Activated CD4-positive, alpha-beta T cell treated with anti-CD3 and anti-CD28 coated beads for 36 hours (primary cell): ENCODE measurements around the gene HSPB1. TPM values are rescaled to one million over a fixed set of nuclear protein-coding genes. Genes with fewer than 3 reads are reported as not detected.
A peak's percentile ranks its signal among the peaks of the same experiment; 100 is the strongest.

ENCODE experiments used
- ATAC-seq: fragments of 200-7000 bp; cut with Tn5 transposase; one replicate; pipeline ENCODE4 v1.10.0; 2021; ENCODE audit warnings: mild to moderate bottlenecking, moderate library complexity
- CTCF ChIA-PET: fragments of 350-600 bp; sonication (Branson Sonifier 250); formaldehyde crosslinking; loops from one replicate; lab custom pipeline; 2021; ENCODE audit warnings: antibody characterized with exemption; lab: Charles Lee
- POLR2A ChIA-PET: fragments of 350-600 bp; sonication (Branson Sonifier 250); formaldehyde crosslinking; loops from one replicate; lab custom pipeline; 2021; ENCODE audit warnings: antibody characterized with exemption, inconsistent platforms; lab: Charles Lee
- DNase-seq: peaks from one replicate; pipeline ENCODE4 v3.0.0-alpha.2; 2020
- H3K27ac Mint-ChIP-seq: one replicate; pipeline ENCODE4 v1.8.0; 2021; ENCODE audit warnings: mixed read lengths
- H3K27me3 Mint-ChIP-seq: one replicate; pipeline ENCODE4 v1.8.0; 2021; ENCODE audit warnings: mixed read lengths
- H3K36me3 Mint-ChIP-seq: one replicate; pipeline ENCODE4 v1.8.0; 2021; ENCODE audit warnings: low read depth, mixed read lengths
- H3K4me1 Mint-ChIP-seq: one replicate; pipeline ENCODE4 v1.8.0; 2021; ENCODE audit warnings: mixed read lengths
- H3K4me3 Mint-ChIP-seq: one replicate; pipeline ENCODE4 v1.8.0; 2021; ENCODE audit warnings: mild to moderate bottlenecking, moderate library complexity, mixed read lengths
- H3K9me3 Mint-ChIP-seq: one replicate; pipeline ENCODE4 v1.8.0; 2021; ENCODE audit warnings: low read depth, mixed read lengths
- intact Hi-C, 2 experiments: fragments of 100-400 bp; cut with DNase I in 1 of 2; cut with micrococcal nuclease in 1 of 2; formaldehyde crosslinking; loops; one replicate each; pipeline versions ENCODE4 v1.14.2 to v1.15.1; 2022 to 2024; cut with DNase I, micrococcal nuclease
- total RNA-seq, 2 experiments: library from RNA; stranded (reverse); gene quantifications; one replicate each; pipeline ENCODE4 v1.2.3, GENCODE V29; 2021

Gene HSPB1
- total RNA-seq, 2 experiments from 2014 or later: 71.1 to 127 TPM

DNA sequence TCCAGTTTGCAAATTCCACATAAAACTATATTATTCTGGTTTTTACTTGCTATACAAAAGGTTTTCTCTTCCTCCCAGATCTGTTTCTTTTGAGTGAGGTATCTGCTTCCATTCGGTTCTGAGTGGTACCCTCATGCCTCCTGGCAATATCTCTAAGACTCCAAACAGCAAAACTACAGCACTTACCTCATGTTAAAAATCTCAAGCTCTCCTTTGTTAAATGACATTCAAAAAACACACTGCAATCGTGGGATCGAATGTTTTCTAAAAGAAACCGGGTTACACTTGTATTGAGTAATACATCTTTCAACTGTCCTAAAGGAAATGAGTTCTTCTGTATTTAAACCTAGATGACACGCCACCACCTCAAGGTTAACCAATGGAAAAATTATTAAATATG is 45.2 kb downstream of the HSPB1 start:
- intact Hi-C loops: no loop called here
- H3K27me3 Mint-ChIP-seq: no peaks in the 10 kb centered on the region
- ChIA-PET POLR2A (no interaction called here), CTCF (interaction anchor here (0.6 kb wide), 1 partner anchor 401 kb away, joined by 3 read pairs; no protein-coding TSS in a partner anchor)
- no peak overlapping the region for H3K4me3 Mint-ChIP-seq
- DNase-seq: no peak
- peaks cover 80% of the 10 kb centered on the region for H3K4me1 Mint-ChIP-seq
- H3K27ac Mint-ChIP-seq: no peak overlapping the region
- no peak for ATAC-seq
- H3K36me3 Mint-ChIP-seq: peaks cover 78% of the 10 kb centered on the region
- H3K9me3 Mint-ChIP-seq: no peaks in the 10 kb centered on the region

DNA sequence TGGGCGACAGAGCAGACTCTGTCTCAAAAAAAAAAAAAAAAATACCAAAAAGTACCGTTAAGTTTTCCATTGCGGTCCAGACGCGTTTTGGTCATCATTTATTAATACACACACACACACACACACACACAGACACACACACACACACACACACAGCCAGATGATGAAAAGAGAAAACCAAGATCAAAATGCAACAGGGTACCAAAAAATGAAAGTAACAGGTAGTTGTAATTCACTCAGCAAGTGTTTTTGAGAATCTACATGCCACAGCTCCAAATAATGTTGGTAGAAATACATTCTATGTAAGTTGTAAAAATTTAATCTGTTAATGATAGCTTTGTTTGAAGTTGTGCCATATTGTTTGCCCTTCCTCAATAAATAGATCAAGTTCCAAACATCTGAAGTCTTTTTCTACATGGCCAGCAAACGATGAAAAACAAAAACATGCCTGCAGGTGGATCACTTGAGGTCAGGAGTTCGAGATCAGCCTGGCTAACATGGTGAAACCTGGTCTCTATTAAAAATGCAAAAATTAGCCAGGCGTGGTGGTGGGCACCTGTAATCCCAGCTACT is 46.9 kb downstream of the HSPB1 start:
- Mint-ChIP-seq H3K9me3 (no peaks in the 10 kb centered on the region), H3K27me3 (no peaks in the 10 kb centered on the region), H3K4me1 (peaks cover 76% of the 10 kb centered on the region), H3K36me3 (peaks cover 69% of the 10 kb centered on the region), H3K27ac (peak overlapping the region; percentile 38), H3K4me3 (no peak overlapping the region)
- ATAC-seq: no peak
- ChIA-PET CTCF (interaction anchor here (1.3 to 1.7 kb wide), 2 partner anchors 10 to 35 kb away, joined by 5 to 7 read pairs; partner anchors contain the start of gene YWHAG), POLR2A (no interaction called here)
- intact Hi-C loops: no loop called here
- DNase-seq: no peak

DNA sequence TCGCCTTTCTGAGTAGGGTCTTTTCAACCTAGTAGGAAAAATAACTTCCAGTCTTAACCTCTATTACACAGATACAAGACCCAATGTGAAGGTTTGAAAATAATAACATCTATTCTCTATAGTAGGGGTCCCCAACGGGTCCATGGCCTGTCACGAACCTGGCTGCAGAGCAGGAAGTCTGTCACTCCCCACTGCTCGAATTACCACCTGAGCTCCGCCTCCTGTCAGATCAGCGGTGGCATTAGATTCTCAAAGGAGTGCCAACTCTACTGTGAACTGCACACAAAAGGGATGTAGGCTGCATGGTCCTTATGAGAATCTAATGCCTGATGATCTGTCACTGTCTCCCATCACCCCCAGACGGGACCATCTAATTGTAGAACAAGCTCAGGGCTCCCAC is 48.9 kb downstream of the HSPB1 start:
- no peaks in the 10 kb centered on the region for H3K9me3 Mint-ChIP-seq
- ChIA-PET CTCF (interaction anchor here (1.2 to 2.1 kb wide), 5 partner anchors 9 to 173 kb away, joined by 3 to 6 read pairs (median 4); no protein-coding TSS in a partner anchor), POLR2A (interaction anchor here (1.0 kb wide), 1 partner anchor 25 kb away, joined by 3 read pairs; no protein-coding TSS in a partner anchor)
- no peak for DNase-seq
- no peaks in the 10 kb centered on the region for H3K27me3 Mint-ChIP-seq
- intact Hi-C loops: no loop called here
- H3K27ac Mint-ChIP-seq: peak overlapping the region; percentile 56
- H3K4me3 Mint-ChIP-seq: no peak overlapping the region
- peaks cover 76% of the 10 kb centered on the region for H3K36me3 Mint-ChIP-seq
- ATAC-seq: no peak
- peaks cover 85% of the 10 kb centered on the region for H3K4me1 Mint-ChIP-seq

DNA sequence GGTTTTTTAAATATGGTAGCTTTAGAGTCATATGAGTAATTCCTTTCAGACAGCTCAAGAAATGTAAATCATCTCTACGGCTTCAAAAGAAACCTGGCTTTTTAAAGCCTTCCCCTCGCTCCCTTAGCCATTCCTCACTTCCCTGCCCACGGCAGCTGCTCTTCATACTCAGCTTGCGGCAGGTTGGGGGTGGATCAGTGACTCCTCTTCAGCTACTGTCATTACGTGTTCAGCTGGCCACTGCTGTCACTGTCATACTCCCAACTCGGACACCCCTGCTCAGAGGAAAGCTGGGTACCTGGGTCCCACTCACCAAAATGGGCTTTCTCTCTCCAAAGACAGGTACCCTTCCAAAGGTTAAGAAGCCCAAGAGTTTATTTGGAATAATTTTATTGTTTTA is 49.7 kb downstream of the HSPB1 start:
- H3K4me1 Mint-ChIP-seq: peaks cover 81% of the 10 kb centered on the region
- POLR2A ChIA-PET: interaction anchor here (1.0 kb wide), 1 partner anchor 25 kb away, joined by 3 read pairs; no protein-coding TSS in a partner anchor
- no peaks in the 10 kb centered on the region for H3K9me3 Mint-ChIP-seq
- peaks cover 75% of the 10 kb centered on the region for H3K36me3 Mint-ChIP-seq
- H3K27me3 Mint-ChIP-seq: no peaks in the 10 kb centered on the region
- ATAC-seq: peak; percentile 44
- intact Hi-C loops: no loop called here
- H3K27ac Mint-ChIP-seq: peak overlapping the region; percentile 55
- H3K4me3 Mint-ChIP-seq: no peak overlapping the region
- CTCF ChIA-PET: interaction anchor here (0.7 to 2.1 kb wide), 7 partner anchors 8 to 173 kb away, joined by 3 to 6 read pairs (median 4); no protein-coding TSS in a partner anchor
- peak; percentile 32 for DNase-seq

DNA sequence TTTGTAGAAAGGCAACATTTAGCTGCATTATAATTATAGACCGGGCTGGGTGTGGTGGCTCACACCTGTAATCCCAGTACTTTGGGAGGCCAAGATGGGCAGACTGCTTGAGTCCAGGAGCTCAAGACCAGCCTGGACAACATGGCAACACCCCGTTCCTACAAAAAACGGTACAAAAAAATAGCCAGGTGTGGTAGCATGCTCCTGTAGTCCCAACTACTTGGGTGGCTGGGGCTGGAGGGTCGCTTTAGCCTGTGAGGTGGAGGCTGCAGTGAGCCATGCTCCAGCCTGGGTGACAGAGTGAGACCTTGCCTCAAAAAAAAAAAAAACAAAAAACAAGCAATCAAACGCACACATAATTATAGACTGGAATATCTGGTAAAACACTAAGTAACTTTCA is 51.3 kb downstream of the HSPB1 start:
- ATAC-seq (no peak), DNase-seq (no peak)
- H3K4me3 Mint-ChIP-seq: no peak overlapping the region
- peaks cover 77% of the 10 kb centered on the region for H3K4me1 Mint-ChIP-seq
- POLR2A ChIA-PET: interaction anchor here (0.8 to 2.1 kb wide), 4 partner anchors 12 to 70 kb away, joined by 3 to 9 read pairs (median 4); no protein-coding TSS in a partner anchor
- peaks cover 78% of the 10 kb centered on the region for H3K36me3 Mint-ChIP-seq
- H3K27me3 Mint-ChIP-seq: no peaks in the 10 kb centered on the region
- intact Hi-C loops: no loop called here
- no peaks in the 10 kb centered on the region for H3K9me3 Mint-ChIP-seq
- no peak overlapping the region for H3K27ac Mint-ChIP-seq
- CTCF ChIA-PET: interaction anchor here (1.0 kb wide), 1 partner anchor 175 kb away, joined by 3 read pairs; no protein-coding TSS in a partner anchor

Other genes with a start within 250 kb of the HSPB1 start
- under 1 TPM in 1 of 2 experiments, not detected in 1; 0.09 TPM for gene SRRM3, start 100.8 kb upstream of the HSPB1 start, total RNA-seq
- 100 to 1,000 TPM; 140 to 144 TPM for gene YWHAG, start 56.3 kb downstream of the HSPB1 start, total RNA-seq
- under 1 TPM; 0.79 to 0.91 TPM for gene SSC4D, start 107.0 kb downstream of the HSPB1 start, total RNA-seq
- 1 to 10 TPM; 7.0 to 7.9 TPM for gene ZP3, start 122.3 kb downstream of the HSPB1 start, total RNA-seq
- 10 to 100 TPM; 17.4 to 22.4 TPM for gene DTX2, start 159.0 kb downstream of the HSPB1 start, total RNA-seq
- gene UPK3B, start 207.9 kb downstream of the HSPB1 start, total RNA-seq: 1 to 10 TPM in 1 of 2 experiments, under 1 TPM in 1; 0.46 to 1.1 TPM
- gene SPDYE16, start 240.6 kb downstream of the HSPB1 start, total RNA-seq: under 1 TPM in 1 of 2 experiments, not detected in 1; 0.18 TPM